Hepatocyte (in vitro differentiated cells): ENCODE results near the gene PHLDB1.

ENCODE experiments used
- EZH2 ChIP-seq: fragments of 200-600 bp; sonication (generic); IDR thresholded peaks from 2 replicates; pipeline ENCODE4 v1.6.1; 2016; ENCODE audit warnings: antibody characterized with exemption, mild to moderate bottlenecking, borderline replicate concordance
- TF ChIP-seq, protein P1 (sequence below): fragments of 200-600 bp; sonication (generic); IDR thresholded peaks from 2 replicates; pipeline ENCODE4 v1.5.1; 2016; ENCODE audit warnings: antibody characterized with exemption, mild to moderate bottlenecking; ENCODE audit not compliant: poor library complexity

DNA sequence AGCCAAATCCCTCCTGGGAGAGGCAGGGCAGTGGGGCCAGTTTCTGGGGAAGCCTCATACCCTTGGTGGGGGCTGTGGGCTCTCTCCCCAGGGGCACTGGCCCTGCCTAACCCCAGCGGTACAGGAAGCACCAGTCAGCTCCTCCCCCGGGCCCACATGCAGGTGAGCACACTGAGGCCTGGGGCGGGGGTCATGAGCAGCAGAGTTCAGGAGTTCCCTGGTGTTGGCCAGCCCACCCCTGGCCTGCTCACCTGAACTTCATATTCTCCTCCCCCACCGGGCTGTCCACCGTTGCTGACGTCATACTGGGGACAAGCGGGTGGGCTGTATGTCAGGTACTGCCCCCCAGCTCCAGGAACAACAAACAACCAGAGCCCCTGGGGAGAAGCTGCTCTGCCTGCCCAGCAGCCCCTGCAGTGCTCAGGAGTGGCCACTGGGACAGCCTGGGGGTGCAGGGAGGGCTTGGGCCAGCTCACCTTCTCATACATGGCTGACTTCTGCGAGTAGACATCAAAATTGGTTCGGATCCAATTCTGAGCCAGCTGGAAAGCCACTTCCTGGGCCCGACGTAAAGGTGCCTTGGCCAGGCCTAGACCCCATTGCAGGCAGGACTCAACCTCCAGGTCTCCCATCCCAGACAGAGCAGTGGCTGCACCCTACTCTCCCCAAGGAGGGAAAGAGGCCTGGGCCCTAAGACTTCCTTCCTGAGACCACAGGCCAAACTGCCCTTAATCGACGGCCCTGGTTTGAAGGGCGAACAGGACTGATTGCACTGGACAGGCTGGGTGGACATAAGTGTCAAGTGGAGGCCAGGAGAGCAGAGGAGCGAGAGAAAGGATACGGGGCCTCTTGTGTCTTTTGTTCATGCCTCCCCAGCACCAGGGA is 51.3 kb downstream of the PHLDB1 start:
- TF ChIP-seq, protein P1, sequence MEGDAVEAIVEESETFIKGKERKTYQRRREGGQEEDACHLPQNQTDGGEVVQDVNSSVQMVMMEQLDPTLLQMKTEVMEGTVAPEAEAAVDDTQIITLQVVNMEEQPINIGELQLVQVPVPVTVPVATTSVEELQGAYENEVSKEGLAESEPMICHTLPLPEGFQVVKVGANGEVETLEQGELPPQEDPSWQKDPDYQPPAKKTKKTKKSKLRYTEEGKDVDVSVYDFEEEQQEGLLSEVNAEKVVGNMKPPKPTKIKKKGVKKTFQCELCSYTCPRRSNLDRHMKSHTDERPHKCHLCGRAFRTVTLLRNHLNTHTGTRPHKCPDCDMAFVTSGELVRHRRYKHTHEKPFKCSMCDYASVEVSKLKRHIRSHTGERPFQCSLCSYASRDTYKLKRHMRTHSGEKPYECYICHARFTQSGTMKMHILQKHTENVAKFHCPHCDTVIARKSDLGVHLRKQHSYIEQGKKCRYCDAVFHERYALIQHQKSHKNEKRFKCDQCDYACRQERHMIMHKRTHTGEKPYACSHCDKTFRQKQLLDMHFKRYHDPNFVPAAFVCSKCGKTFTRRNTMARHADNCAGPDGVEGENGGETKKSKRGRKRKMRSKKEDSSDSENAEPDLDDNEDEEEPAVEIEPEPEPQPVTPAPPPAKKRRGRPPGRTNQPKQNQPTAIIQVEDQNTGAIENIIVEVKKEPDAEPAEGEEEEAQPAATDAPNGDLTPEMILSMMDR, result no peak
- TF ChIP-seq EZH2, result no peak
